K562 treated with DMSO at 1 percent for 4 hours (cell line): ENCODE measurements around the gene OR9G1. TPM values are rescaled to one million over a fixed set of nuclear protein-coding genes. Genes with fewer than 3 reads are reported as not detected.

ENCODE experiments used
- total RNA-seq: library from RNA; unstranded; fragments of 300-600 nt; gene quantifications from 2 replicates; pipeline ENCODE4 v1.2.3, GENCODE V29; 2022; ENCODE audit not compliant: insufficient read depth

Gene OR9G1, protein sequence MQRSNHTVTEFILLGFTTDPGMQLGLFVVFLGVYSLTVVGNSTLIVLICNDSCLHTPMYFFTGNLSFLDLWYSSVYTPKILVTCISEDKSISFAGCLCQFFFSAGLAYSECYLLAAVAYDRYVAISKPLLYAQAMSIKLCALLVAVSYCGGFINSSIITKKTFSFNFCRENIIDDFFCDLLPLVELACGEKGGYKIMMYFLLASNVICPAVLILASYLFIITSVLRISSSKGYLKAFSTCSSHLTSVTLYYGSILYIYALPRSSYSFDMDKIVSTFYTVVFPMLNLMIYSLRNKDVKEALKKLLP
- not detected in 2 replicates for total RNA-seq

DNA sequence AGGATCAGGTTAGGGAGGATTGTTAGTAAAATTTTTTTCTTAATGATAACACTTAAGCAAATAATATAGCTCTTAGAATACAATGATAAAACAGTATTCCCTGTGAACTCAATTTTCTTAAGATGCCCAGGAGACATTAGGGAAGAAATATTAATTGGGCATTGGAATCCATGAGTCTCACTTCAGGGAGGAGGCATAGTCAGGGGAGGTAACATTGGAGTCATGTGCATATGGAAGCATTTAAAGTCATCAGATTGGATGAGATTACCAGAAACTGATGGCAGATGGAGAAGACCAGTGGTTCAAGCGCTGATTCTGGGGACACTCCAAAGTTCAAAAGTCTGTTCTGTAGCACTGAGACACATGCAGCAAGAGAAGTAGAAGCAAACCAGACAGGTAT lies at the start of gene OR9G1:
TSS of gene OR9G1 (plus strand) at position 301 of the 400 bp plus-strand sequence. CDS start 1,293 bp downstream, outside the sequence.

DNA sequence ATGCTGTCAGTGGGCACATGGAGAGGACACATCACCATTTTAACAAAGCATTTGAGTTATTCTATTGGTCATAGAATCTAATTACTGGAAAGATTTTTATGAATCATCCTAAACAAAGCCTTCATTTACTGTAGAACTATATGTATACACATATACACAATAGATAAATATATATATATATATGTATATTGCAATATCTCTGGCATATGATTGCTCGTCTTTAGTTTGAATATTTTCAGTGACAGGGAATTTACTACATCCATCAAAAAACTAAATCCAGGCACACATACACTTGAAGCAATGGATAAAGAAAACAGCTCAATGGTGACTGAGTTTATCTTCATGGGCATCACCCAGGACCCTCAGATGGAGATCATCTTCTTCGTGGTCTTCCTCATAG lies 35.5 kb upstream of the OR9G1 start, which contains the start of gene OR5AR1:
TSS of gene OR5AR1 (plus strand) at position 301 of the 400 bp plus-strand sequence. CDS start at position 301, 0 bp downstream.

DNA sequence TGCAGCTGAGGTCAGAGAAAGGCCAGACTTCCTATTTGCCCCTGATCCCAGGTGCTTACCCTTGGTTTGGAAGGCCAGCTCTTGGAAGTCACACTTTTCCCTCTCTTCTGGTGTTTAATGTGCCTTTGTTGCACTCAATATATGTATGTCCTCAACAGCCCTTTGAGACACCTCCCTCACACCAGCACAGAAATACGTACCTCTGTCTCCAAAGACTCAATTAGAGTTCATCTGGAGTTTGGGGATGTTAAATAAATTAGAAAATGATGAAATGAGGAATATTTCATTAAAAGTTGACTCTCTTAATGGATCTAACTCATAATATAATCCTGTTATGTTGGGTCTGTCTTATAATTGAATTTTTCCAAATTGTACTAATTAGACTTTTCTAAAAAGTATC lies 49.7 kb downstream of the OR9G1 start, which contains the start of gene OR9G4:
TSS of gene OR9G4 (minus strand) at position 101 of the 400 bp plus-strand sequence. CDS start 4,931 bp downstream, outside the sequence.

Other genes starting within 250 kb of the OR9G1 start
- gene OR5M3, start 225.7 kb upstream of the OR9G1 start, total RNA-seq, result not detected in 2 replicates
- gene OR5M8, start 207.7 kb upstream of the OR9G1 start, total RNA-seq, result not detected in 2 replicates
- gene OR5M11, start 155.8 kb upstream of the OR9G1 start, total RNA-seq, result not detected in 2 replicates
- not detected in 2 replicates for gene OR5M10, start 121.4 kb upstream of the OR9G1 start, total RNA-seq
- not detected in 2 replicates for gene OR5M1, start 84.2 kb upstream of the OR9G1 start, total RNA-seq
- gene OR5AP2, start 56.7 kb upstream of the OR9G1 start, total RNA-seq, result not detected in 2 replicates
- gene OR5AR1, start 35.4 kb upstream of the OR9G1 start, total RNA-seq, result not detected in 2 replicates
- gene OR9G4, start 49.6 kb downstream of the OR9G1 start, total RNA-seq, result not detected in 2 replicates